Tibial nerve (tissue), 4 donors: Measurements from ENCODE around the gene VASP.

ENCODE experiments used
- EP300 ChIP-seq, 2 donors: sonication (generic); formaldehyde crosslinking; IDR thresholded peaks; one replicate each; pipeline ENCODE4 v1.6.1; 2017; ENCODE audit warnings: antibody characterized with exemption in 2 of 2, mild to moderate bottlenecking in 1 of 2
- POLR2A ChIP-seq, 2 donors: fragments of 450-650 bp; IDR thresholded peaks; one replicate each; pipeline ENCODE4 v1.6.1; 2017; ENCODE audit warnings: antibody characterized with exemption in 2 of 2, mild to moderate bottlenecking in 2 of 2, moderate library complexity in 2 of 2
- TF ChIP-seq, protein P1 (sequence below), 5 experiments: fragments of 200-600 bp in 3 of 5; fragments of 450-650 bp in 2 of 5; sonication (generic) in 3 of 5; IDR thresholded peaks; one replicate each; pipeline ENCODE4 v1.5.1; 2016 to 2019; ENCODE audit warnings: antibody characterized with exemption in 5 of 5, mild to moderate bottlenecking in 3 of 5, moderate library complexity in 2 of 5

- TF ChIP-seq, protein P1, sequence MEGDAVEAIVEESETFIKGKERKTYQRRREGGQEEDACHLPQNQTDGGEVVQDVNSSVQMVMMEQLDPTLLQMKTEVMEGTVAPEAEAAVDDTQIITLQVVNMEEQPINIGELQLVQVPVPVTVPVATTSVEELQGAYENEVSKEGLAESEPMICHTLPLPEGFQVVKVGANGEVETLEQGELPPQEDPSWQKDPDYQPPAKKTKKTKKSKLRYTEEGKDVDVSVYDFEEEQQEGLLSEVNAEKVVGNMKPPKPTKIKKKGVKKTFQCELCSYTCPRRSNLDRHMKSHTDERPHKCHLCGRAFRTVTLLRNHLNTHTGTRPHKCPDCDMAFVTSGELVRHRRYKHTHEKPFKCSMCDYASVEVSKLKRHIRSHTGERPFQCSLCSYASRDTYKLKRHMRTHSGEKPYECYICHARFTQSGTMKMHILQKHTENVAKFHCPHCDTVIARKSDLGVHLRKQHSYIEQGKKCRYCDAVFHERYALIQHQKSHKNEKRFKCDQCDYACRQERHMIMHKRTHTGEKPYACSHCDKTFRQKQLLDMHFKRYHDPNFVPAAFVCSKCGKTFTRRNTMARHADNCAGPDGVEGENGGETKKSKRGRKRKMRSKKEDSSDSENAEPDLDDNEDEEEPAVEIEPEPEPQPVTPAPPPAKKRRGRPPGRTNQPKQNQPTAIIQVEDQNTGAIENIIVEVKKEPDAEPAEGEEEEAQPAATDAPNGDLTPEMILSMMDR (IDR thresholded peaks at IDR 0.05), result no peak
- no peak for TF ChIP-seq EP300 (IDR thresholded peaks at IDR 0.05)
- TF ChIP-seq POLR2A (IDR thresholded peaks at IDR 0.05), result no peak
These were observed 9.5 kb upstream of the VASP start for GRCh38 chr19:45497791-45498190.
